Glomerular endothelial cell (primary cell): ENCODE results near the gene ETV6. TPM values are rescaled to one million over a fixed set of nuclear protein-coding genes. Genes with fewer than 3 reads are reported as not detected.
A peak's percentile ranks its signal among the peaks of the same experiment; 100 is the strongest.

ENCODE experiments used
- DNase-seq: peaks from one replicate; pipeline ENCODE4 v3.0.0-alpha.2; 2011; ENCODE audit warnings: low read depth, low spot score; ENCODE audit errors: extremely low read depth
- total RNA-seq: library from RNA; depleted of rRNA; stranded (reverse); fragments of >200 nt; gene quantifications from 2 replicates; pipeline ENCODE4 v1.2.3, GENCODE V29; 2015

The ETV6 gene
- total RNA-seq, 1 donor from 2014 or later = 27.9 TPM

DNA sequence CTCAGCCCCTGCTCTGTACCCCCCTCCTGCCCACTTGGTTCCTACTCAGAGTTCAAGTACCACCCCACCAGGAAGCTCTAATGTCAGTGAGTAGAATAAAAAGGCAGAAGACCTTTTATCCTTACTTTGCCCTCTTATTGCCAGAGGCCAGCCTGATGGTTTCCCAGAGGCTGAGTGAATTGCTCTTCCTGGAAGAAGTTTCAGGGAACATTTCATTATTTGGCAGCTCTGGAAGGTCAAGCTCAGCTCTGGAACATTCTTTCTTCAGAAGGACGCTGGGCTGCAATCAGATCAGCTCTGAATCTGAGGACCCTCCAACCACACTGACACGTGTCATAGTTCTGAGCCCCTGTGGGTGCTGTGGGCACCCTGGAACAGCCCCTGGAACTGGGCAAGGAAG, 188.9 kb downstream of the ETV6 start:
- DNase-seq = no peak

DNA sequence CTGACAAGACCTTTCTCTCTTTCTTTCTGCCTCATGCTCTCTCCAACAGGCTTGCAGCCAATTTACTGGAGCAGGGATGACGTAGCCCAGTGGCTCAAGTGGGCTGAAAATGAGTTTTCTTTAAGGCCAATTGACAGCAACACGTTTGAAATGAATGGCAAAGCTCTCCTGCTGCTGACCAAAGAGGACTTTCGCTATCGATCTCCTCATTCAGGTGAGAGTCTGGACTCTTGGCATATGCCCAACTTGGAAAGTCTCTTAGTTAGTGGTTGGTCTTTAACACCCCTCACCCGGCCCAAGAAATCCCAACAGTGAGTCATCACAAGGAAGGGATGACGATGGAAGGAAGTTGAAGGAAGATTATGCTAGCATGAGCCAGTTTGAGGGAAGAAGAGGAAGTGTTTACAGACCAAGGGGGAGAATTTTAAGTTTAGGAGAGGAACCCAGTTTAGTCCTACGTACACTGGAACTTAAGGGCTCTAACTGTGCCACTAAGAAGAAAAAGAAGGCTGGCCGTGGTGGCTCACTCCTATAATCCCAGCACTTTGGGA, 189.7 kb downstream of the ETV6 start:
- peak; percentile 87 for DNase-seq

DNA sequence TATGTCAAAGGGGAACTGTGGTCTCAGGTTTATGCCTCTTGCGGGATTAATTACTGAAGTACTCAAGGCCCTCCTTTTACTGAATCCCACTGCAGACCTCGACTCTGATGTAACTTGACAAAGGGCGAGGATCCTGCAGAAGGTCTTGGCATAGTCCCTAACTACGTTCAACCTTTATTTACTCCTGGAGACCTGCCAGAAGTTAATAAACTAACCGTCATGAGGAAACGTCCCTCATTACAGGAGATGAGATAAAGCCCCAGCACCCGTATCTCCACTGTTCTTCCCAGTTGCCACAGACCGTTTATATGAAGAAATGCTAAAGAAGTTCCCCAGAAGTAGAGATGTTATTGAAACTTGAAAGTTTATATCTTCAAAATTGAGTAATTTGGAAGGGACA, 190.9 kb downstream of the ETV6 start:
- no peak for DNase-seq

DNA sequence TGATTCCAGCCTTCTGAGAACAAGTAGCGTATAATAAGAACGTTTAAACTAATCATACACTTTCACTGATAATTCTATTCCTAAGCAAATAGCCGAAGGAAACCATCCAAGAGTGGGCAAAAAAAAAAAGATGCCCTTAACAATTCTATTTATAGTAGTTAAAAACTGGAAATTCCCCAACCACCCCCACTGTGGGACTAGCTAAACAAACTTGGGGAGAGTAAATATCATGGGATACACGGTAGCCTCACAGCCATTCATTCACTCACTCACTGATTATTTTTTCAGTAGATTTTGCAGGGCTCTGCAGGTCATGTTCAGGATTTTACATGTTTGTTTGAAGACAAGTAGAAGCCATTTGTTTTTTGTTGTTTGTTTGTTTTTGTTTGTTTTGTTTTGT, 197.0 kb downstream of the ETV6 start:
- no peak for DNase-seq

DNA sequence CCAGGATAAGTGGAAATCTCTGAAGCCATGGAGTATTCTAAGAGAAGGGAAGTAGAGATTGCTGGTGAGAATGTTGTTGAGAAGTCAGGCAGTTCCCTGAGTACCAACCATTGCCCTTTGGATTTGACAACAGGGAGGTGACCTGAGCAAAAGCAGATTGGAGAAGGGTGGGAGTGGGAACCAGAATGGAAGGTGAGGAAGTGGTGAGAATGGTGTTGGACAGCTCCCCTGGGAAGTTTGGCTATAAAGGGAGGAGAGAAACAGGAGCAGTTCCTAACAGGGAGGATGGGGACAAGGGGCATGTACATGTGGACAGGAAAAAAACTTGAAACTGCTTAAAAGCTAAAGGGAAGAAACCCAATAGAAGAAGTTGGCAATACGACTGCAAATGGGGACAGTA, 198.1 kb downstream of the ETV6 start:
- no peak for DNase-seq

DNA sequence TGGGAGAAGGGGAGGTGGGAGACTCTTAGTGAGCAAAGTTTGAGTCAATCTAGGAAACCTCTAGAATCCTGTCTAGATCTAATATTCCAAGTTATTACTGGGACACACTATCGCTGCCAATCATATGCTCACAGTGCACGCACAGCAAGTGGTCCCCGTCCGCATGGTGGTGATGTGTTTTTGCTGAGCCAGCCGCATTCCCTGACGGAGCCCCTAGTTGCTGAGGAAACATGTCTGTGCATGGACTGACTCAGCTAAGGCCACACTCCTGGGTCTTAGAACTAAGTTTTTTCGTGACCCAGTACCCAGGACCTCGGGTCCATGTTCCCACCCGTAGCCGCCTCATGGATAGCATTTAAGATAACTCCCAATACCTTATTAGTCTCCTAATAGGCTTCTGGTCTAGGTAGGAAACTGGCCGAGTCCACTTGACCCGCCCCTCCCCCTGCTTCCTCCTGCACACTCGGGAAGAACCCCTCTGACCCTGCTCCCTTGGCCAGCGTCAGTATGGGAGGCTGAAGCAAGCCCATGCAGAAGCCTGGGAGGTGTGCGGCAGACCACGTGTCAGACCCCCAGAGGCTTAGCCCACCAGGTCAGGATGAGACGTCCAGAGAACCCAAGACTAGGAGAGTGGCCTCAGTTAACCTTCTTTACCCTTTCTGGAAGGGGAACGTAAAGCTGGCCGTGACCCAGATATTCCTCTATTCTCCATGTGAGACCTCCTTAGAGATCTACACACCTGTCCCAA, 200.5 kb downstream of the ETV6 start:
- no peak for DNase-seq

DNA sequence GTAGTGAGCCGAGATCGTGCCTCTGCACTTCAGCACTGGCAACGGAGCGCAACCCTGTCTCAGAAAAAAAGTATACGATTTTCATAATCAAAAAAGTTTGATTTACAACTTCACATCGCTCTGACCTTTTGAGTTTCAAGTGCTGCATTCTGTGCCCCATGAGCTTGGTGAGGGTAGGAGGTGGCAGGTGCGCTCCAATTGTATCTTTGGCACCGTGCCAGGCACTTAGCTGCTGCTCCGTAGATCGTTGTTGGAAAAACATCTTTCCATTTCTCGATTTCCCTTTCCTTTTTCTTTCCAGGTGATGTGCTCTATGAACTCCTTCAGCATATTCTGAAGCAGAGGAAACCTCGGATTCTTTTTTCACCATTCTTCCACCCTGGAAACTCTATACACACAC, 203.7 kb downstream of the ETV6 start:
- no peak for DNase-seq

DNA sequence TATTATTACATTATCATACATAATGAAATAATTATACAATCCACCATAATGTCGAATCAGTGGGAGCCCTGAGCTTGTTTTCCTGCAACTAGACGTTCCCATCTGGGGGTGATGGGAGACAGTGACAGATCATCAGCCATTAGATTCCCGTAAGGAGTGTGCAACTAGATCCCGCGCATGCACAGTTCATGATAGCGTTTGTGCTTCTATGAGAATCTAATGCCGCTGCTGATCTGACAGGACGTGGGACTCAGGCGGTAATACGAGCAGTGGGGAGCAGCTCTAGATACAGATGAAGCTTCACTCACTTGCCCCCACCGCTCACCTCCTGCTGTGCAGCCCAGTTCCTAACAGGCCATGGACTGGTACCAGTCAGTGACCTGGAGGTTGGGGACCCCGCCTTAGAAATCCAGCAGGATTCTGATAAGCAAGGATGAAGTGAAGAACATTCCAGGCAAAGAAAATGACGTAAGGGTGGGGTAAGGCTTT, 204.6 kb downstream of the ETV6 start:
- DNase-seq = no peak

DNA sequence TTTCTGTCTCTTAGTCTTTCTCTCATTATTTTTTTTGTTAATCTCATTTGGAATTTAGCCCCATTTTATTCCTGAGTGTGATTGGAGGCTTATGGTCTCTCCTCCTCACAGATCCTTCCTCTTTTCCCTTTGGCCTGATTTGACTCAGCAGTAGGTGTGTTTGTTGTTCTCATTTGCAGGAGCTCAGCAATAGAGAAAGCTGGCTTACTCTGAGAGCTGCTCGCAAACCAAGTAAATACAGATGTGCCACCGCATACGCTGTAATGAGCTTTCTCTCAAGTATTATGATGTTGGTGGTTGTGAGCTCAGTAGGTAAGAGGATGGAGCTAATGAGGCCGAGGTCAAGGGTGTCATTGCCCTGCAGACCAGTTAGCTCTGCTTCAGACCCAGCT, 206.5 kb downstream of the ETV6 start:
- no peak for DNase-seq

DNA sequence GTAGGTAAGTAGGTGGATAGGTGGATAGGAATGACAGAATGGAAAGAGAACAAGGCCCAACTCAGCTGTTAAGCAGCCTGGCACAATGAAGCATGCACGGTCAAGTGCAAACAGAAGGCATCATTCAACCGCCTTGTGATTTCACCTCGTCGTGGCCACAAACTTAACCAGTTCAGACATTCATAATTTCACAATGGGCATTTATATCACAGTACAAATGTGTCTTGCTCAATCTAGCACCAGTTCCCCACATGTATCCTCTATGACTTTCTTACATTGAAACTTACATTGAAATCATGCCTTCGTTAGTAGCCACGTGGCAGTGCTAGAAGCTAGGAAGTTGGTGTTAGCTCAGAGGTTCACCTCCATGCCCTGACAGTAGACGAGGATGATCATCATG, 207.5 kb downstream of the ETV6 start:
- DNase-seq = no peak

DNA sequence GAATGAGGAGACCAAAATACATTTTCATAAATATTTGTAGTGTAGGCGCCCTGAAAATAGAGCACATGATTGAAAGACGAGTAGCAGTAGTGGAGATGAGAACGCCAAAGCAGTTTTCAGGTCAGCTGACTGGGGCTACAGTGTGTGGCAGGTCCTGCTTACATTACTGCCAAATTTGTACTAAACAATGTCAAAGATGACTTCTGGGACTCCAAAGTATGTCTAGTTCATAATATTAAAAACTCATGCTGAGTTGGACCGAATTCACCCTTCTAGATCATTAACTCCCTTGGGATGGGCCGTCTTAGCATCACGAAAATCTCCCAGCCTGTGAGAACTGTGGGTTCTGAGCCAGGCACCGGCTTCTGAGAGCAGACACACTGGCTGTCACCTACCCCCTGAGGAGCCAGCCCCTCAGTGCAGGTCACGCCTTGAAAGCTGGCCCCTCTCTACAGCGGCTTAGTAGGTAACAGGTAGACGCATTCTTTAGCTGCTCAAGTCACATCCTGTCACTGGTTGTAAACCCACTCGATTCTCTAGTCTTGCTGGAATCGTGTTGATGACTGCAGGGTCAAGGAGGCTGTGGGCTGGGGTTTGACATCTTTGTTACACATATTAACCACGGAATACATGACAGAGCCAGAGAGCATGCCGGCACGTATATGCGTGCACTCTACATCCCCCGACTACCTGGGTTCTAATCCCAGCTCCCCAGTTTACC, 210.4 kb downstream of the ETV6 start:
- DNase-seq = no peak

DNA sequence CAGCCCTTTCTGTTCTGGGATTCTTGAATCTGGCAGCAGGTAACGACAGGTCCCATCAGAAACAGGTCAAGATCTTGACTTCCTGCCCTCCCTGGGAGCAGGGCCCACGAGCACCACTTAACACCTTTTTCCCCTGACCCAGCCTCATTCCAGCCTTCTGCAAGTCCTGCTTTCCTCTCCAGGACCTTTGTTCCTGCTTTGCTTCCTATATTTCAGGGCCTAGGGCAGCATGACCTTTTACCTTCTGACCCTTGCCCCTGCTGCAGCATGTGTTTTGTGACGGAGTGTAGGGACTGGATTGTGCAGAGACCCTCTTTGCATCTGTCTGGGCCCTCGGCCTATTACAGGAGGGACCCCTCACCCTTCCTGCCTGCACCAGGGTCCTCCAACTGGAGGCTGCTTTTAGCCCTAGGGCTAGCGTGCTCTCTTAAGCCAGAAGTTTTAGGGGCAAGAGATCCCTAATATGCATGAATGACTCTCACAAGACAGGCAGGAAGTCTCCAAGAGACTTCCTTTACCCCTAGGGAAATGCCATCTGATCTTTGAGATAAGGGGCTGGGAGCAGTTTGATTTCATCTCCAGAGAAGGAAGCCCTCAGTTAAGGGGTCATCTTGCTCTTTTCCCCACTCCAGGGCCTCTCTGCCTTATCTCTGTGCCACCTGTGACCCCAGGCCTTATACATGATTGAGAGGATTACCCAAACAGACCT, 211.8 kb downstream of the ETV6 start:
- DNase-seq = no peak

DNA sequence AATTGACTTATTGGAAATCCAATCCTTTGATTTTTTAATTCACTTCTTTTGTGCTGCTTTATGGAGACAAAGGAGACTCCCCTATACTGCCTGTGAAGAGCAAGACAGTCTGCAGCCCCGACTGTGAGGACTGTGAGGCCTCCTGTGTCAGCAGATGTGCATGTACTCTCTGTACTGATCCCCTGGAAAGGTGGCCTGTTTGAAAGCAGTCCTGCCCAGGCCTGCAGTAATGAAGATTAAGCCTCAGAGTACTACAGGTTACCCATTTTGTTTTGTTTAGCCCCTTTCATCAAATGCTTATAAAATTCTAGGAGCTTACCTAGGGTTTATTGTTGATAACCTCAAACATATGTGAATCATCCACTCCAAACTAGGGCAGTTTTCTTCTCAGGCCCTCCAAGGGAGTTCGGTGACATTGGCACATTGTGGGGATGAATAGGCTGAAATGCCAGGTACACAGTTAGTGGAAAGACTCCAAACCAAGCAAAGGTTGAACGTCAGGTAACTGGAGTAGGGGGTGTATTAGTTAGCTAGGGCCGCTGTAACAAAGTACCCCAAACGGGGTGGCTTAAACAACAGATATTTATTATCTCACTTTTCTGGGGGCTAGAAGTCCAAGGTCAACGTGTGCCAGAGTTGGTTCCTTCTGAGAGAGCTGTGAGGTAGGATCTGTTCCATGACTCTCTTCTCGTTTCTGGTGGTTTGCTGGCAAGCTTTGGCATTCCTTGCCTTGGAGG, 212.6 kb downstream of the ETV6 start:
- no peak for DNase-seq

DNA sequence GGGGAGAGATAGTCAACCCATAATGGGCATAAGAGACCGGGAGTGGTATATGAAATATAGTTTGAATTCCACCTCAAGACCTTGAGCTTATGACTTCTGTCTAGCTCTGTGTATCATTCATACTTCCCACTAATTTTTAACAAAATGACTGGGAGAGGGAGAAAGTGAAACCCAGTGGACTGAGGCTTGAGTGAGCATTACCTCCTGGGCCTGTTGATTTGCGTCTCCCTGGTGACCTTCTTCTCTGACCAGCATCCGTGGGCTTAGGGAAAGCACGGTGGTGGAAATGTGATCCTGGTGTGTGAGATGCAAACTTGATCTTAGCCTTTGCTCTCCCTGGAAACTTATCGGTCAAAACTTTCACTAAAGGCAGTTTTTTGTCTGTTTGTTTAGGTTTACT, 213.3 kb downstream of the ETV6 start:
- no peak for DNase-seq

DNA sequence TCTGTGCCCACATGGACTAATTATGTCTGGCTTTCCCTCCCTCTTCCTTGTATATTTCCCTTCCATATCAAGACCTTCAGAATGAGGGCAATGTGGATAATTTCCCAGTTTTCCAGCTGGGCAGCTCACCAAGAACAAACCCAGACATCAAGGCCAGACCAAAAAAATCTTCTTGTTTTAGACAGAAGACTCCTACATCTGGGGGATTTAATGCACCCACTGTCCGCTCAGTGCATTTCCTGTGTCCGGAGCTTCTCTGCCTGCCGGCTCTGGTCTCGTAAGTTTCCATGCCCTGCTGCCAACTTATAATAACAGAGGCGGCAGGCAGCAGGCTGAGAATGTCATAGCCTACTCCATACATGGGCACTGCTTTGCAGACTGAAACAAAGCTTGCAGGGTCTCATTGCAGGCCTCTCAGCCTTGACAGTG, 214.0 kb downstream of the ETV6 start:
- no peak for DNase-seq

DNA sequence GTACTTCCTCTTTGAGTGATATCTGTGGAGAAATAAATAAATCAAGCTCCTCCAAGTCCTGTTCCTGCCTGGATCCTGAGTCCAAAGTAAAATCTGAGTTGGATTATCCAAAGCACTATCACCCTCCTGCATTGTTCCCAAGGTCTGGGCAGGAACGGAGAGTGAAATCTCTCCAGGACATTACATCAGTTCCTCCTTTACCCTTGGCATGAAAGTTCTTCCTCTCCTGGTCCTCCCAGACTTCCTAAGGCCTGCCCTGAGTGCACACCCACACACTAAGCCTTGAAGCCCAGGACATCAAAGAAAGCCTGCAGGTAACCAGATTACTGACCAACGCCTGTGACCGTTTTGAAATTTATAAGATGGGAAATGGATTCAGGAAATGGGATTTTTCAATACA, 214.5 kb downstream of the ETV6 start:
- no peak for DNase-seq

DNA sequence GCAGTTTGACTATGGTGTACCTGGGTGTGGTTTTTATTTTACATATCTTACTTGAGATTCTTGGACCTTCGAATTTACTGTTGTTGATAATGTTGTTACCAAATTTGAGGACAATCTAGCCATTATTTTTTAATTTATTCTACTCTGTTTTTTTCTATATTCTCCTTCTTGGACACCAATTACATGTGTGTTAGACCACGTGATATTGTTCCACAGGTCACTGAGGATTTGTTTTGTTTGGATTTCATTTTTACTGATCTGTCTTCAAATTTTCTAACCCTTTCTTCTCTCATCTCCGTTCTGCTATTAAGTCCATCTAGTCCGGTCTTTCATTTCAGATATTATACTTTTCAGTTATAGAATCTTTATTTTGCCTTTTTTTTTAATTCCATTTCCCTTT, 216.3 kb downstream of the ETV6 start:
- DNase-seq = no peak

DNA sequence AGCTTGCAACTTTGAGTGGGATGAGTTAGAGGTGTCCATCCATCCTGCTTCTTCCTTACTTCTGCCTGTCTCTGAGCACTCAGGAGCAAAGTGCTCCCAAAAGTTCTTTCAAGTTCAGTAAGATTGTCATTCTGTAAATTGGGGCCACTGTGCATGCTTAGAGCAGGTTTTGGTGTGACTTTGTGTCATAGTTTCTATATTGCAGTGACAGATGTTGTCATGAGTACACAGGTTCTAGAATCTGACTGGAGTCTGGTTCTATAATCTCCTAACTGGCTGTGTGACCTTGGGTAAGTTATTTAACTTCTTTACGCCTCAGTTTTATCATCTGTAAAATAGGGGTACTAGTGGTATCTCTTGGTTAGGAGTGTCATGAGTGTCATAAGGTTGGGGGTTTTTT, 218.6 kb downstream of the ETV6 start:
- DNase-seq = no peak

DNA sequence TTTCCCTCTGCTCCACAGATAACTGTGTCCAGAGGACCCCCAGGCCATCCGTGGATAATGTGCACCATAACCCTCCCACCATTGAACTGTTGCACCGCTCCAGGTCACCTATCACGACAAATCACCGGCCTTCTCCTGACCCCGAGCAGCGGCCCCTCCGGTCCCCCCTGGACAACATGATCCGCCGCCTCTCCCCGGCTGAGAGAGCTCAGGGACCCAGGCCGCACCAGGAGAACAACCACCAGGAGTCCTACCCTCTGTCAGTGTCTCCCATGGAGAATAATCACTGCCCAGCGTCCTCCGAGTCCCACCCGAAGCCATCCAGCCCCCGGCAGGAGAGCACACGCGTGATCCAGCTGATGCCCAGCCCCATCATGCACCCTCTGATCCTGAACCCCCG, 219.9 kb downstream of the ETV6 start:
- no peak for DNase-seq

DNA sequence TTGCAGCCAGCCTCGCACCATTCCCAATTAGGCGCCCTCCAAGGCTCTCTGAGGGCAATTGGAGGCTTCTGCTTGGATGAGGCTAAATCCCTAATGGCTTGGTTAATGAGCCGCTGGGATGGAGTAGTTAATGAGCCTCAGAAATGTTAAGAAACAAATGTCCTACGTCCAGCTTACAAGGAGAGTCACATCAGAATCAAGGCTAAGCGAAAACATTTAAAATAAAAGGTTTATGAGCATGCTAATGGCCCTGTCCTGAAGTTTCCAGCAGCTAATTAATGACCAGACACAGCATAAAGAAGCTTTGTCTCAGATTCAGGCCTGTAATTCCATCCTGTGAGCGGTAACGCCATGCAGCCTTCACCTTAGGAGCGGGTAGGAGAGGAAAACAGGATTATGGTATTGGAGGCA, 220.6 kb downstream of the ETV6 start:
- no peak for DNase-seq

DNA sequence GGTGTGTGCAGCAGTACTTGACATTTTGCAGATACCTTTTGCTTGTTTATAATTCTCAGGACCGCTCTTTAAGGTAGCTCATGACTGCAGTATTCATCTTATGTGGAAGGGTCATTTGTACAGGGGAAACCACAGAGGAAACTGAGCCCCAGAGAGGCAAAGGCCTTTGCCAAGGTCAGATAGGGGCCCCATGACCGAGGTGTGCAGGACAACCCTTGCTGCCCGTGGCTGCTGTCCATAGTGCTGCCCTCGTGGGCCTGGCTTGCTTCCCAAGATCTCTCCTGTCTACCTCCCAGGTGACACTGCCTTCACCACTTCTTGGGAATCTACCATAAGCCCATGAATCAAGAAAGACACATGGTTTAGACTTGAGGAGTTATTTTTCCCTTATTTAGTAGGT, 222.6 kb downstream of the ETV6 start:
- DNase-seq = no peak
